Kidney (tissue), 14 donors: ENCODE data around the gene ATP13A5. TPM values are rescaled to one million over a fixed set of nuclear protein-coding genes. Genes with fewer than 3 reads are reported as not detected.

Experiments used
- DNase-seq, 5 donors: peaks; one replicate each; pipeline ENCODE4 v3.0.0-alpha.2; 2013 to 2020
- FAIRE-seq: peaks from 2 replicates; lab custom pipeline; 2012; peaks lifted over from hg19 to GRCh38; lab: Jason Lieb, UNC
- H3K27ac ChIP-seq, 2 donors: one replicate each; pipeline ENCODE4 v1.7.0; 2013; ENCODE audit warnings: low read depth in 2 of 2, low read length in 2 of 2, inconsistent platforms in 1 of 2
- H3K27me3 ChIP-seq: one replicate; pipeline ENCODE4 v1.7.1; 2013; ENCODE audit warnings: low read length, inconsistent platforms; ENCODE audit not compliant: control insufficient read depth, insufficient read depth
- H3K36me3 ChIP-seq, 3 donors: one replicate each; pipeline versions ENCODE4 v1.7.0 to v1.7.1; 2013; ENCODE audit warnings: low read length in 3 of 3, control low read depth in 1 of 3, inconsistent platforms in 1 of 3; ENCODE audit not compliant: insufficient read depth in 3 of 3, control insufficient read depth in 2 of 3
- H3K4me1 ChIP-seq, 3 donors: one replicate each; pipeline versions ENCODE4 v1.7.0 to v1.7.1; 2013; ENCODE audit warnings: low read length in 3 of 3, inconsistent platforms in 1 of 3, low read depth in 1 of 3; ENCODE audit not compliant: control insufficient read depth in 2 of 3, insufficient read depth in 2 of 3
- H3K4me3 ChIP-seq, 3 donors: one replicate each; pipeline versions ENCODE4 v1.7.0 to v1.8.1; 2013; ENCODE audit warnings: low read length in 3 of 3, control low read depth in 1 of 3, inconsistent platforms in 1 of 3
- H3K9ac ChIP-seq, 3 donors: one replicate each; pipeline versions ENCODE4 v1.7.0 to v1.7.1; 2013; ENCODE audit warnings: low read length in 3 of 3, control low read depth in 1 of 3, inconsistent platforms in 1 of 3
- H3K9me3 ChIP-seq, 3 donors: one replicate each; pipeline versions ENCODE4 v1.7.0 to v1.7.1; 2013; ENCODE audit warnings: low read length in 3 of 3, control low read depth in 1 of 3, inconsistent platforms in 1 of 3; ENCODE audit not compliant: control insufficient read depth in 2 of 3, insufficient read depth in 1 of 3
- intact Hi-C: fragments of 100-400 bp; cut with DNase I; formaldehyde crosslinking; loops from one replicate; pipeline ENCODE4 v1.11.1; 2022
- polyA plus RNA-seq: library from polyadenylated mRNA; stranded (reverse); fragments of 350-450 nt; fragmentation: Illumina TruSeq; extraction: RNeasy Lipid Tissue Mini Kit (QIAGEN cat#74804); gene quantifications from one replicate; pipeline ENCODE4 v1.2.3, GENCODE V29; 2014; ENCODE audit warnings: low read depth, low replicate concordance; ENCODE audit not compliant: insufficient read depth
- total RNA-seq: library from RNA; stranded (reverse); fragmentation: NEBNext Ultra II Directional; extraction: Animal tissue kit (Norgen Biotek cat#: 25700); gene quantifications from one replicate; pipeline ENCODE4 v1.2.1, GENCODE V29; 2021
- TF ChIP-seq, protein P1 (sequence below): IDR thresholded peaks from 3 replicates; pipeline ENCODE4 v1.5.1; 2012; ENCODE audit warnings: mild to moderate bottlenecking, moderate library complexity, borderline replicate concordance; ENCODE audit not compliant: insufficient read depth; ENCODE audit errors: extremely low read depth
- donor health status: control.
- donor health status: control.
- donor health status: control.
- donor health status: control.
- donor health status: control.
- donor health status: DM: yes; HTN: yes; CAD: no.
- donor health status: Normal renal cell carcinoma (clear cell type).

Gene ATP13A5
- total and polyA plus RNA-seq, 2 donors from 2014 or later, result not detected

DNA sequence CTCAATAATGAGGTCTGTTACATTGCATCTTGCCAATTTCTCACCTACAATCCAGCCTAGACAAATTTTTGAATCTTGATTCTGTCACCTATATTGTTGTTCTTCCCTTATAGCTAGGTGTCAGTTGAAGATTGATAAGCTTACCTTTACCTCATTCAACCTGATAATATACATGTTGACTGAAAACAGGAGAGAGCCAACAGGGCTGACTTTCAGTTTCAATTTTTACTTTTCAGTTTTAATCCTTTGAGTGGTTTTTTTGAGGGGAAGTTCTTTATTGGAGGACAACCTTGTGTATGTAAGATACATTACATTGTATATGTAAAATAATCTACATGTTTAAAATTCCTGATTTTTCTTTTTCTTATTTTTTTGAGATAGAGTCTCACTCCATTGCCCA lies 5.8 kb downstream of the ATP13A5 start:
- H3K4me3 ChIP-seq, result no peak overlapping the region
- H3K27ac ChIP-seq, result no peak overlapping the region
- TF ChIP-seq, protein P1, sequence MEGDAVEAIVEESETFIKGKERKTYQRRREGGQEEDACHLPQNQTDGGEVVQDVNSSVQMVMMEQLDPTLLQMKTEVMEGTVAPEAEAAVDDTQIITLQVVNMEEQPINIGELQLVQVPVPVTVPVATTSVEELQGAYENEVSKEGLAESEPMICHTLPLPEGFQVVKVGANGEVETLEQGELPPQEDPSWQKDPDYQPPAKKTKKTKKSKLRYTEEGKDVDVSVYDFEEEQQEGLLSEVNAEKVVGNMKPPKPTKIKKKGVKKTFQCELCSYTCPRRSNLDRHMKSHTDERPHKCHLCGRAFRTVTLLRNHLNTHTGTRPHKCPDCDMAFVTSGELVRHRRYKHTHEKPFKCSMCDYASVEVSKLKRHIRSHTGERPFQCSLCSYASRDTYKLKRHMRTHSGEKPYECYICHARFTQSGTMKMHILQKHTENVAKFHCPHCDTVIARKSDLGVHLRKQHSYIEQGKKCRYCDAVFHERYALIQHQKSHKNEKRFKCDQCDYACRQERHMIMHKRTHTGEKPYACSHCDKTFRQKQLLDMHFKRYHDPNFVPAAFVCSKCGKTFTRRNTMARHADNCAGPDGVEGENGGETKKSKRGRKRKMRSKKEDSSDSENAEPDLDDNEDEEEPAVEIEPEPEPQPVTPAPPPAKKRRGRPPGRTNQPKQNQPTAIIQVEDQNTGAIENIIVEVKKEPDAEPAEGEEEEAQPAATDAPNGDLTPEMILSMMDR, result no peak
- H3K9ac ChIP-seq, result no peak overlapping the region
- no peaks in the 10 kb centered on the region for H3K9me3 ChIP-seq
- no peak for FAIRE-seq
- H3K27me3 ChIP-seq, result no peaks in the 10 kb centered on the region
- no peaks in the 10 kb centered on the region for H3K4me1 ChIP-seq
- no peaks in the 10 kb centered on the region for H3K36me3 ChIP-seq
- intact Hi-C loops, result no loop called here
- DNase-seq, result no peak

DNA sequence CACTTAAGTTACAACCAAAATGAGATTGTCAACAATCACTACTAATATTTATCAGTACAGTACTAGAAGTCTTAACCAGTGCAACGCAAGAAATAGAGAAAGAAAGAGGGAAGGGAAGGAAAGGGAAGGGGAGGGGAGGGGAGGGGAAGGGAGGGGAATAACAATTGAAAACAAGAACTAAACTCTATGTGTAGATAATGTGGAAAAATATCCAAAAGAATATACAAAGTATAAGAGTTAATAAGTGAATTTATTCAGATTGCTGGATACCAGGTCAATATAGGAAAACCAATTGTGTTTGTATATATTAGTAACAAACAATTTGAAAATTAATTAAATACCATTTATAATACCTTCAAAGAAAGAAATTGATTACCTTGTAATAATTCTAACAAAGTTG lies 10.7 kb downstream of the ATP13A5 start:
- FAIRE-seq (no peak), DNase-seq (no peak)
- Histone ChIP-seq H3K4me3 (no peak overlapping the region), H3K27ac (no peak overlapping the region), H3K4me1 (no peaks in the 10 kb centered on the region), H3K9me3 (no peaks in the 10 kb centered on the region), H3K27me3 (no peaks in the 10 kb centered on the region), H3K36me3 (no peaks in the 10 kb centered on the region), H3K9ac (no peak overlapping the region)
- TF ChIP-seq, protein P1, result no peak
- intact Hi-C loops, result no loop called here

DNA sequence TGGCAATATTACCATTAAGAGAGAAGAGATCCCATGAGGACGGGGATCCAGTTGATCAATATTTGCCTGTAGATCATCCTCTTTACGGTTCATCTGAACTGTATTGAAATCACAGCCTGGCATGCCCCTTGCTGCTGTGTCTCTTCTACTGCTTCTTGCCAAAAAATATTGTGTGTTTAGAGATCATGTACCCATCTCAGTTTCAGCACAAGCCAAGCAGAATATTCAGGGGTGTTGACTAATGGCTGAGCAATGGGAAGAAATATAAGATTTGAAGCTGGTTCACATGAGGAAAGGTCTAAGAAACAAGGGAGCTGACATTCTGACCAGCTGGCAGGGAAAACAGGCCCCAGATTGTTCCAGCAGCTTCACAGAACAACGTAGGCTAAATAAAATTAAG lies 21.3 kb downstream of the ATP13A5 start:
- no peaks in the 10 kb centered on the region for H3K9me3 ChIP-seq
- H3K9ac ChIP-seq, result no peak overlapping the region
- FAIRE-seq (no peak), DNase-seq (no peak)
- no peaks in the 10 kb centered on the region for H3K36me3 ChIP-seq
- no peaks in the 10 kb centered on the region for H3K27me3 ChIP-seq
- TF ChIP-seq, protein P1, result no peak
- H3K4me3 ChIP-seq, result no peak overlapping the region
- intact Hi-C loops, result no loop called here
- no peak overlapping the region for H3K27ac ChIP-seq
- no peaks in the 10 kb centered on the region for H3K4me1 ChIP-seq

DNA sequence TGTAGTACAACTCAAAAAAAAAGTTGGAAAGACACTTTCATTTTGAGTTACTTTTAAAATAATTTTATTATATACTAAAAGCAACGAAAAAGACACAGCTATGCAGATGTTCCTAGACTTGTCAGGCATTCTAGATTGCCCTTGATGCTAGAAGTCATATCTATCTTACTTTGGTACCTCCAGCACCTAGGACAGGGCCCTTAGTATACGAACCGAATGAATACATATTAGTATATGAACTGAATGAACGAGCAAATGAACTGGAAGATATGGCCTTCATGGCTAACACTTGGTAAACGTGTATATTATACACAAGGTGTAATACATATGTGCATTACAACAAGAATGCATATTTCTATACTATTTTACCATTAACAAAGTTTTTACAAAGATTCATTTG lies 24.1 kb downstream of the ATP13A5 start:
- no peaks in the 10 kb centered on the region for H3K9me3 ChIP-seq
- TF ChIP-seq, protein P1, result no peak
- no peaks in the 10 kb centered on the region for H3K4me1 ChIP-seq
- no peak overlapping the region for H3K9ac ChIP-seq
- H3K27ac ChIP-seq, result no peak overlapping the region
- DNase-seq, result no peak
- no peak for FAIRE-seq
- intact Hi-C loops, result no loop called here
- no peaks in the 10 kb centered on the region for H3K27me3 ChIP-seq
- H3K36me3 ChIP-seq, result no peaks in the 10 kb centered on the region
- H3K4me3 ChIP-seq, result no peak overlapping the region
